H1 (cell line): Measurements from ENCODE around the gene DAGLA. TPM values are rescaled to one million over a fixed set of nuclear protein-coding genes. Genes with fewer than 3 reads are reported as not detected.

Experiments
- ATF3 ChIP-seq: IDR thresholded peaks from 2 replicates; pipeline ENCODE4 v1.6.1; 2011; ENCODE audit warnings: low read depth, mild to moderate bottlenecking, low read length; ENCODE audit not compliant: insufficient read depth
- CBX5 ChIP-seq: fragments of 300-800, 300-1000 bp; sonication (generic); IDR thresholded peaks from 2 replicates; pipeline ENCODE4 v1.7.1; 2016; ENCODE audit warnings: antibody characterized with exemption, low read length, low read depth
- EP300 ChIP-seq, 2 experiments: IDR thresholded peaks; 1 replicate in 1 of 2; 2 replicates in 1 of 2; pipeline ENCODE4 v1.6.1; 2011 to 2012; ENCODE audit warnings: low read depth in 2 of 2, low read length in 2 of 2, mild to moderate bottlenecking in 2 of 2, borderline replicate concordance in 1 of 2, inconsistent platforms in 1 of 2, moderate library complexity in 1 of 2
- NRF1 ChIP-seq: IDR thresholded peaks from 2 replicates; pipeline ENCODE4 v1.6.1; 2011; ENCODE audit warnings: mild to moderate bottlenecking, low read depth, low read length, improper control_type of control experiment
- POU5F1 ChIP-seq: IDR thresholded peaks from 2 replicates; pipeline ENCODE4 v1.6.1; 2011; ENCODE audit warnings: low read depth, mild to moderate bottlenecking, low read length, moderate library complexity
- SRF ChIP-seq: IDR thresholded peaks from 2 replicates; pipeline ENCODE4 v1.6.1; 2011; ENCODE audit warnings: mild to moderate bottlenecking, low read depth, low read length, moderate library complexity
- TEAD4 ChIP-seq: IDR thresholded peaks from 2 replicates; pipeline ENCODE4 v1.6.1; 2012; ENCODE audit warnings: low read depth, low read length, inconsistent platforms, mixed read lengths
- USF2 ChIP-seq: IDR thresholded peaks from 2 replicates; pipeline ENCODE4 v1.6.1; 2011; ENCODE audit warnings: low read length, improper control_type of control experiment
- polyA plus RNA-seq, 7 experiments: library from polyadenylated mRNA; depleted of rRNA in 3 of 7; stranded (reverse) in 5 of 7; unstranded in 2 of 7; fragments of >200 nt in 5 of 7; fragments of 200-250 nt in 2 of 7; gene quantifications; 1 replicate in 5 of 7; 2 replicates in 1 of 7; 4 replicates in 1 of 7; pipeline versions ENCODE4 v1.2.1 to v1.2.3, GENCODE V29; 2011 to 2013; ENCODE audit warnings: missing spikeins in 2 of 7, mixed read lengths in 2 of 7
- total RNA-seq: library from RNA; stranded (reverse); fragmentation: NEBNext Ultra II Directional; extraction: Animal tissue kit (Norgen Biotek cat#: 25700); gene quantifications from 2 replicates; pipeline ENCODE4 v1.2.1, GENCODE V29; 2021

The DAGLA gene
- total and polyA plus RNA-seq, 2 of the 8 experiments (the other 6 are each of a cell fraction or from before 2014, with no cell fraction given), result 3.6 to 6.6 TPM

GRCh38 chr11:61685617-61685967 lies 5.4 kb downstream of the DAGLA start (continued):
- TF ChIP-seq ATF3 (no peak), SRF (no peak), NRF1 (no peak), CBX5 (no peak), POU5F1 (no peak), EP300 (IDR thresholded peaks at IDR 0.05; ENCODE audit: borderline replicate concordance in 1 of 2, low read depth in 2 of 2, low read length in 2 of 2) (no peak), USF2 (no peak), TEAD4 (no peak)
